ENCODE measurements around the gene SEC14L1.
A peak's percentile ranks its signal among the peaks of the same experiment; 100 is the strongest.
"Not testable (repeated sequence)": the region's sequence is repeated elsewhere in the genome, so short reads cannot be mapped to it uniquely, and the experiment has no call there.

Gene SEC14L1

GRCh38 chr17:77098884-77099545, 41.8 kb upstream of the SEC14L1 start:
- H3K36me3 ChIP-seq, result peaks cover 11 to 17% (median 13%) of the 10 kb centered on the region in 3 donors
- peak; percentile 74 for DNase-seq
- no peak overlapping the region for H3K4me3 ChIP-seq
- intact Hi-C loops (cut with DNase I; ENCODE audit: low total_unique reads), result loop anchor here (5.0 to 10.0 kb wide), 2 partner anchors 43 to 396 kb away; partner anchors contain the start of gene SEC14L1
- H3K27me3 ChIP-seq, result no peaks in the 10 kb centered on the region
- no peaks in the 10 kb centered on the region for H3K9me3 ChIP-seq
- no peak for TF ChIP-seq CTCF (IDR thresholded peaks at IDR 0.05)
- peak overlapping the region; percentile 60 to 61 for H3K27ac ChIP-seq
- peaks cover 0 to 41% (median 31%) of the 10 kb centered on the region in 4 donors for H3K4me1 ChIP-seq

DNA sequence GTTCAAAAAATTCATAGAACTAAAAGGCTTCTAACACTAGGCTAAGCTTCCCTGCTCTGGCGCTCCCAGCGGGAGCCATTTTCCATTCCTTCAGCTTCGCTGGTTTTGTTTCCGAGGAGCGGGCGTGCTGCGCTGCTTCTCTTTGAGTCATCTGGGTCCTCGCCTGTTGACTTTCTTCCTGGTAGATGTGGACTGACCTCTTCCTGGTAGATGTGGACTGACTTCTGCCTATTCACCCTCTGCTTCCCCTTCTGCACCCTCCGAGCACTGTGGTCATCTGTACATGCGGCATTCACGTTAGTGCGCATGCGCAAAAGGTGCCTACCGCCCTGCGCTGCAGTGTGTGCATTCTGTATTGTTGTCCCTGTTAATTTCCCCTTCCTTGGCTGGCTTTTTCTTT, 40.8 kb upstream of the SEC14L1 start:
- Histone ChIP-seq H3K4me3 (no peak overlapping the region), H3K36me3 (peaks cover 2 to 8% (median 4%) of the 10 kb centered on the region in 3 donors), H3K9me3 (no peaks in the 10 kb centered on the region), H3K27me3 (no peaks in the 10 kb centered on the region), H3K4me1 (peaks cover 0 to 41% (median 31%) of the 10 kb centered on the region in 4 donors), H3K27ac (peak overlapping the region; percentile 52 to 60)
- peak; percentile 75 to 85 for DNase-seq
- intact Hi-C loops (cut with DNase I; ENCODE audit: low total_unique reads), result loop anchor here (5.0 to 10.0 kb wide), 2 partner anchors 42 to 395 kb away; partner anchors contain the start of gene SEC14L1
- no peak for TF ChIP-seq CTCF (IDR thresholded peaks at IDR 0.05)

- Histone ChIP-seq H3K4me3 (no peak overlapping the region), H3K27me3 (no peaks in the 10 kb centered on the region), H3K9me3 (no peaks in the 10 kb centered on the region), H3K4me1 (peaks cover 0 to 31% (median 18%) of the 10 kb centered on the region in 4 donors), H3K36me3 (no peaks in the 10 kb centered on the region), H3K27ac (no peak overlapping the region)
- no peak for TF ChIP-seq CTCF (IDR thresholded peaks at IDR 0.05)
- no peak for DNase-seq
- intact Hi-C loops (cut with DNase I; ENCODE audit: low total_unique reads), result no loop called here
Measured at GRCh38 chr17:77101521-77102410, 39.0 kb upstream of the SEC14L1 start.

DNA sequence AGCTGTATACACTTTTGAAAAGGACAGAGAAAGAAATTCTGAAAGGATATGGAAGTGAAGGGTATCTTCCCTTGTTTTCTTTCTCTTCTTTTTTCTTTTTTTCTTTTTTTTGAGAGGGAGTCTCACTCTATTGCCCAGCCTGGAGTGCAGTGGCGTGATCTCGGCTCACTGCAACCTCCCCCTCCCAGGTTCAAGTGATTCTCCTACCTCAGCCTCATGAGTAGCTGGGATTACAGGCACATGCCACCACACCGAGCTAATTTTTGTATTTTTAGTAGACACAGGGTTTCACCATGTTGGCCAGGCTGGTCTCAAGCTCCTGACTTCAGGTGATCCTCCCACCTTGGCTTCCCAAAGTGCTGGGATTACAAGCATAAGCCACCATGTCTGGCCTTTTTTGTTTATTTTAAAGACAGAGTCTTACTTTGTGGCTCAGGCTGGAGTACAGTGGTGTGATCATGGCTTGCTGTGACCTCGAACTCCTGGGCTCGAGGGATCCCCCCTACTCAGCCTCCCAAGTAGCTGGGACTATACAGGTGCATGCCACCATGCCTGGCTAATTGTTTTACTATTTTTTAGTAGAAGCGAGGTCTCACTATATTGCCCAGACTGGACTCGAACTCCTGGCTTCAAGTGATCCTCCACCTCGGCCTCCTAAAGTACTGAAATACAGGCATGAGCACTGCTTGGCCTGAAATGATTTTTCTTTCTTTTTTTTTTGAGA, 38.2 kb upstream of the SEC14L1 start:
- H3K27me3 ChIP-seq; H3K9me3 ChIP-seq; intact Hi-C loops (cut with DNase I; ENCODE audit: low total_unique reads); H3K4me3 ChIP-seq; H3K27ac ChIP-seq; H3K36me3 ChIP-seq; DNase-seq: not testable (repeated sequence)
- H3K4me1 ChIP-seq, result peaks cover 0 to 23% (median 14%) of the 10 kb centered on the region in 4 donors

DNA sequence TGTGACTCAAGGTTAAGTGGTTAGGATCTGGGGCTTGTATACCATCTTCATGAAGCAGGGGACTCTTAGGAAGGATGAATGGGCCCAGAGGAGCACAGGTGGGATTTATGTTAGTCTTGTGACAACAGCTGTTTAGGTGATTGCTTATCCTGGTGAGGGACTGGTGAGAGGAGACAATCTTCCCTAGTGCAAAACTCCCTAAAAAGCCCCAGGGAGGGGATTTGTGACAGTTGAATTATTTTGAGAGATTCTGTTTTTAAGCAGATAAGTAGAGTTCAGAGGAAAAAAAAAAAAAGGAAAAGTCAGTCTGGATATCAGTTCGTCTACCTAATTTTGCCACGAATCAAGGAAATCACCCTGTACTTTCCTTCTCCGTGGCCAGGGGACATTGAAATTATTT, 35.1 kb upstream of the SEC14L1 start:
- no peaks in the 10 kb centered on the region for H3K36me3 ChIP-seq
- intact Hi-C loops (cut with DNase I; ENCODE audit: low total_unique reads), result no loop called here
- DNase-seq, result no peak
- no peak overlapping the region for H3K4me3 ChIP-seq
- H3K9me3 ChIP-seq, result no peaks in the 10 kb centered on the region
- TF ChIP-seq CTCF (IDR thresholded peaks at IDR 0.05), result no peak
- H3K27me3 ChIP-seq, result no peaks in the 10 kb centered on the region
- peaks cover 0 to 19% (median 12%) of the 10 kb centered on the region in 4 donors for H3K4me1 ChIP-seq
- H3K27ac ChIP-seq, result no peak overlapping the region

All from tibial artery (tissue), 4 donors.